ENCODE results near the gene ADD1.

DNA sequence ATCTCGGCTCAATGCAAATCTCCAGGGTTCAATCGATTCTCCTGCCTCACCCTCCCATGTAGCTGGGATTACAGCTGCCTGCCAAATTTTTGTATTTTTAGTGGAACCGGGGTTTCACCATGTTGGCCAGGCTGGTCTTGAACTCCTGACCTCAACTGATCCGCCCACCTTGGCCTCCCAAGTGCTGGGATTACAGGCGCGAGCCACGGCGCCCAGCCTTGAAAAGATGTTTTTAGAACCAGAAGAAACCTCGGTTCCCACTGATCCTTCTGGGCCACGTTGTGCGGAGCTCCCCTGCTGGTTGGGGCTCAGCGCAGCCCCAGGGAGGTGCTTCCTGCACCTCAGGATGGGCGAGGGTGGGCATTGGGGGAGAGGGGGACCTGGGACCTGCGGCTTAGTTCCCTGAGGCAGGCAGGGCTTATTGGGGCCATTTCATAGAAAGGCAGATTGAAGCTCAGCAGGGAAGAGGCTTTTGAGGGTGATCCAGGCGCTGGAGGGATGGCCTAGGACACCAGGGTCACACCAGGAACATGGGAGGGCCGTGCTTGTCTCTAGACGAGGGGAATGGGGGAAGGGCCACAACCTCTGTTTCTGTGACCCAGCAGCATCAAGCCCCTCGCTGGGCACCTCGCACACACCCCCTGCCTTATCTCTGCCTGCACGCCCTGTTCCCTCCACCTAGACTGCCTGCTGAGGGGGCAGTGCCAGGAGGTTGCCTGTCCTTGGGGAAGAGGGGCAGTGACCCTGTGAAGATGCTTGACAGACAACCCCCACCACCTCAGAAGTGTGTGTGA is 6.3 kb upstream of the ADD1 start:
- TF ChIP-seq POLR2A (IDR thresholded peaks at IDR 0.05) (no peak), EP300 (IDR thresholded peaks at IDR 0.05) (no peak)
- TF ChIP-seq, protein P1, sequence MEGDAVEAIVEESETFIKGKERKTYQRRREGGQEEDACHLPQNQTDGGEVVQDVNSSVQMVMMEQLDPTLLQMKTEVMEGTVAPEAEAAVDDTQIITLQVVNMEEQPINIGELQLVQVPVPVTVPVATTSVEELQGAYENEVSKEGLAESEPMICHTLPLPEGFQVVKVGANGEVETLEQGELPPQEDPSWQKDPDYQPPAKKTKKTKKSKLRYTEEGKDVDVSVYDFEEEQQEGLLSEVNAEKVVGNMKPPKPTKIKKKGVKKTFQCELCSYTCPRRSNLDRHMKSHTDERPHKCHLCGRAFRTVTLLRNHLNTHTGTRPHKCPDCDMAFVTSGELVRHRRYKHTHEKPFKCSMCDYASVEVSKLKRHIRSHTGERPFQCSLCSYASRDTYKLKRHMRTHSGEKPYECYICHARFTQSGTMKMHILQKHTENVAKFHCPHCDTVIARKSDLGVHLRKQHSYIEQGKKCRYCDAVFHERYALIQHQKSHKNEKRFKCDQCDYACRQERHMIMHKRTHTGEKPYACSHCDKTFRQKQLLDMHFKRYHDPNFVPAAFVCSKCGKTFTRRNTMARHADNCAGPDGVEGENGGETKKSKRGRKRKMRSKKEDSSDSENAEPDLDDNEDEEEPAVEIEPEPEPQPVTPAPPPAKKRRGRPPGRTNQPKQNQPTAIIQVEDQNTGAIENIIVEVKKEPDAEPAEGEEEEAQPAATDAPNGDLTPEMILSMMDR (IDR thresholded peaks at IDR 0.05): no peak

Measured in tibial nerve (tissue), 4 donors.